IMR-90 (cell line): ENCODE results near the gene TMEM271. TPM values are rescaled to one million over a fixed set of nuclear protein-coding genes. Genes with fewer than 3 reads are reported as not detected.

Experiments
- ATAC-seq: fragments of 200-7000 bp; cut with Tn5 transposase; 2 replicates; pipeline ENCODE4 v1.9.1; 2020; ENCODE audit warnings: low read depth, mild to moderate bottlenecking, moderate library complexity
- BruUV-seq: library from RNA; stranded (reverse); fragments of 400-500 nt; replicated peaks from 2 replicates; lab custom pipeline; 2021; lab: Mats Ljungman, UMichigan
- CTCF ChIA-PET: fragments of 300-600 bp; formaldehyde crosslinking; extraction: SDS; loops from one replicate; lab custom pipeline; 2021; ENCODE audit warnings: antibody characterized with exemption; lab: Yijun Ruan, JAX
- POLR2A ChIA-PET: fragments of 300-600 bp; sonication (Branson Sonifier 250); formaldehyde crosslinking; loops from one replicate; lab custom pipeline; 2022; ENCODE audit warnings: antibody characterized with exemption; ENCODE audit not compliant: unreplicated experiment; lab: Charles Lee
- DNase-seq: peaks from one replicate; pipeline ENCODE4 v3.0.0; 2013
- H2AFZ ChIP-seq: replicated peaks from 2 replicates; pipeline ENCODE3; 2013; ENCODE audit warnings: low read length, mild to moderate bottlenecking; ENCODE audit not compliant: poor library complexity
- H2AK5ac ChIP-seq: 2 replicates; pipeline ENCODE4 v1.6.1; 2013; ENCODE audit warnings: low read depth, low read length, inconsistent platforms
- H2AK9ac ChIP-seq: replicated peaks from 2 replicates; pipeline ENCODE3; 2013; ENCODE audit warnings: mild to moderate bottlenecking, low read depth, low read length, moderate library complexity; ENCODE audit not compliant: poor library complexity
- H2BK120ac ChIP-seq: 2 replicates; pipeline ENCODE4 v1.6.1; 2013; ENCODE audit warnings: low read depth, low read length, inconsistent platforms
- H2BK15ac ChIP-seq: 3 replicates; pipeline ENCODE4 v1.6.1; 2013; ENCODE audit warnings: low read depth, low read length, inconsistent platforms
- H2BK20ac ChIP-seq: 2 replicates; pipeline ENCODE4 v1.6.1; 2013; ENCODE audit warnings: low read depth, mild to moderate bottlenecking, inconsistent platforms, low read length, moderate library complexity
- H2BK5ac ChIP-seq: 2 replicates; pipeline ENCODE4 v1.6.1; 2013; ENCODE audit warnings: mild to moderate bottlenecking, low read depth, low read length, inconsistent platforms; ENCODE audit not compliant: poor library complexity, severe bottlenecking
- H3K14ac ChIP-seq: replicated peaks from 2 replicates; pipeline ENCODE4 v1.6.1; 2013; ENCODE audit warnings: low read depth, low read length, inconsistent platforms
- H3K18ac ChIP-seq: 2 replicates; pipeline ENCODE4 v1.6.1; 2013; ENCODE audit warnings: low read depth, low read length, control low read depth
- H3K23ac ChIP-seq: 2 replicates; pipeline ENCODE4 v1.6.1; 2013; ENCODE audit warnings: low read depth, low read length, inconsistent platforms
- H3K27ac ChIP-seq: 2 replicates; pipeline ENCODE4 v1.5.1; 2013; ENCODE audit warnings: mild to moderate bottlenecking, control low read depth, low read length; ENCODE audit not compliant: insufficient read depth
- H3K27me3 ChIP-seq: 2 replicates; pipeline ENCODE4 v1.6.1; 2013; ENCODE audit warnings: low read length; ENCODE audit not compliant: control insufficient read depth, insufficient read depth
- H3K36me3 ChIP-seq: 2 replicates; pipeline ENCODE4 v1.6.1; 2013; ENCODE audit warnings: low read length, mixed read lengths; ENCODE audit not compliant: control insufficient read depth, insufficient read depth
- H3K4ac ChIP-seq: 2 replicates; pipeline ENCODE4 v1.6.1; 2013; ENCODE audit warnings: low read depth, low read length, inconsistent platforms
- H3K4me1 ChIP-seq: 2 replicates; pipeline ENCODE4 v1.6.1; 2013; ENCODE audit warnings: low read length, mixed read lengths; ENCODE audit not compliant: control insufficient read depth, insufficient read depth
- H3K4me2 ChIP-seq: 2 replicates; pipeline ENCODE4 v1.6.1; 2013; ENCODE audit warnings: low read depth, mild to moderate bottlenecking, control low read depth, low read length, moderate library complexity
- H3K4me3 ChIP-seq: 2 replicates; pipeline ENCODE4 v1.5.1; 2013; ENCODE audit warnings: low read depth, mild to moderate bottlenecking, control low read depth, low read length, moderate library complexity; ENCODE audit not compliant: insufficient read depth
- H3K56ac ChIP-seq: 2 replicates; pipeline ENCODE4 v1.6.1; 2013; ENCODE audit warnings: low read length, inconsistent platforms; ENCODE audit not compliant: insufficient read depth; ENCODE audit errors: extremely low read depth
- H3K79me1 ChIP-seq, 2 experiments: 2 replicates each; pipeline ENCODE4 v1.6.1; 2013; ENCODE audit warnings: low read length in 2 of 2, inconsistent platforms in 1 of 2, low read depth in 1 of 2
- H3K9ac ChIP-seq: 2 replicates; pipeline ENCODE4 v1.6.1; 2013; ENCODE audit warnings: low read depth, low read length, control low read depth
- H3K9me1 ChIP-seq: 2 replicates; pipeline ENCODE4 v1.6.1; 2013; ENCODE audit warnings: low read length, inconsistent platforms; ENCODE audit not compliant: insufficient read depth
- H3K9me3 ChIP-seq: 2 replicates; pipeline ENCODE4 v1.6.1; 2013; ENCODE audit warnings: low read length; ENCODE audit not compliant: control insufficient read depth, insufficient read depth
- H4K20me1 ChIP-seq: 2 replicates; pipeline ENCODE4 v1.6.1; 2013; ENCODE audit warnings: low read length, inconsistent platforms; ENCODE audit not compliant: insufficient read depth
- H4K5ac ChIP-seq: 2 replicates; pipeline ENCODE4 v1.6.1; 2013; ENCODE audit warnings: mild to moderate bottlenecking, low read depth, low read length, control low read depth
- H4K8ac ChIP-seq, 2 experiments: 2 replicates each; pipeline ENCODE4 v1.6.1; 2013; ENCODE audit warnings: low read depth in 2 of 2, low read length in 2 of 2, control low read depth in 1 of 2, inconsistent platforms in 1 of 2
- H4K91ac ChIP-seq: 2 replicates; pipeline ENCODE4 v1.6.1; 2013; ENCODE audit warnings: low read depth, low read length, inconsistent platforms; ENCODE audit not compliant: insufficient read depth
- BHLHE40 ChIP-seq: fragments of 150-350 bp; IDR thresholded peaks from 2 replicates; pipeline ENCODE4 v1.6.1; 2016; ENCODE audit warnings: mild to moderate bottlenecking, low read depth, low read length
- CEBPB ChIP-seq: IDR thresholded peaks from 2 replicates; pipeline ENCODE4 v1.6.1; 2012; ENCODE audit warnings: low read depth, low read length, improper control_type of control experiment
- CHD1 ChIP-seq: IDR thresholded peaks from 2 replicates; pipeline ENCODE4 v1.6.1; 2012; ENCODE audit warnings: low read depth, low read length, improper control_type of control experiment
- FOS ChIP-seq: fragments of 150-350 bp; IDR thresholded peaks from 2 replicates; pipeline ENCODE4 v1.6.1; 2016; ENCODE audit warnings: low read depth, low read length
- MAFK ChIP-seq: IDR thresholded peaks from 2 replicates; pipeline ENCODE4 v1.6.1; 2012; ENCODE audit warnings: low read depth, low read length, improper control_type of control experiment
- MAZ ChIP-seq: IDR thresholded peaks from 2 replicates; pipeline ENCODE4 v1.6.1; 2012; ENCODE audit warnings: low read depth, mild to moderate bottlenecking, low read length, improper control_type of control experiment, moderate library complexity, borderline replicate concordance
- MXI1 ChIP-seq: IDR thresholded peaks from 2 replicates; pipeline ENCODE4 v1.6.1; 2012; ENCODE audit warnings: low read depth, mild to moderate bottlenecking, low read length, moderate library complexity, borderline replicate concordance
- NFE2L2 ChIP-seq: fragments of 150-350 bp; IDR thresholded peaks from 2 replicates; pipeline ENCODE4 v1.6.1; 2016; ENCODE audit warnings: low read depth, mild to moderate bottlenecking, low read length
- POLR2A ChIP-seq: IDR thresholded peaks from 2 replicates; pipeline ENCODE4 v1.6.1; 2012; ENCODE audit warnings: mild to moderate bottlenecking, low read depth, low read length
- RAD21 ChIP-seq: IDR thresholded peaks from 2 replicates; pipeline ENCODE4 v1.6.1; 2012; ENCODE audit warnings: low read length, improper control_type of control experiment
- RCOR1 ChIP-seq: IDR thresholded peaks from 2 replicates; pipeline ENCODE4 v1.6.1; 2012; ENCODE audit warnings: mild to moderate bottlenecking, low read length, improper control_type of control experiment; ENCODE audit not compliant: insufficient replicate concordance
- RFX5 ChIP-seq: IDR thresholded peaks from 2 replicates; pipeline ENCODE4 v1.8.0; 2012; ENCODE audit warnings: low read depth, mild to moderate bottlenecking, low read length, moderate library complexity
- SMC3 ChIP-seq: fragments of 150-350 bp; IDR thresholded peaks from 2 replicates; pipeline ENCODE4 v1.6.1; 2016; ENCODE audit warnings: low read depth, mild to moderate bottlenecking, antibody characterized with exemption, low read length, moderate library complexity
- USF2 ChIP-seq: fragments of 150-350 bp; IDR thresholded peaks from 2 replicates; pipeline ENCODE4 v1.6.1; 2017; ENCODE audit warnings: mild to moderate bottlenecking, antibody characterized with exemption, low read length, low read depth
- WGBS, 2 experiments: methylation state at CpG; one replicate each; pipeline versions ENCODE4 v1.1.5 to v1.1.7; 2013; ENCODE audit warnings: missing lambda C conversion rate in 2 of 2; ENCODE audit not compliant: insufficient read length in 1 of 2; ENCODE audit errors: extremely low coverage in 2 of 2; 5-methylcytosine and 5-hydroxymethylcytosine counted together
- dilution Hi-C: fragments of 300-500 bp; cut with HindIII; formaldehyde crosslinking; loops from one replicate; pipeline ENCODE4 v1.14.3; 2018; ENCODE audit warnings: low sequenced_read_pairs; ENCODE audit not compliant: unreplicated experiment
- in situ Hi-C: fragments of 300-500 bp; cut with MboI; formaldehyde crosslinking; loops from 3 replicates; pipeline ENCODE4 v1.14.3; 2019; ENCODE audit warnings: low sequenced_read_pairs, inconsistent platforms, mixed read lengths
- intact Hi-C: fragments of 100-400 bp; cut with micrococcal nuclease; formaldehyde crosslinking; loops from 2 replicates; pipeline ENCODE4 v1.10.0; 2022
- polyA plus RNA-seq, 3 experiments: library from polyadenylated mRNA; depleted of rRNA; stranded (reverse); fragments of >200 nt; gene quantifications; 2 replicates each; pipeline ENCODE4 v1.2.3, GENCODE V29; 2012; ENCODE audit warnings: low replicate concordance in 1 of 3
- total RNA-seq: library from RNA; depleted of rRNA; stranded (reverse); fragments of >200 nt; gene quantifications from 2 replicates; pipeline ENCODE4 v1.2.3, GENCODE V29; 2012
- TF ChIP-seq, protein P1 (sequence below): conservative IDR thresholded peaks from 2 replicates; pipeline ENCODE4 v1.5.1; 2012; ENCODE audit warnings: mild to moderate bottlenecking, low read depth, low read length, improper control_type of control experiment
- TF ChIP-seq, protein P2 (sequence below): fragments of 150-350 bp; IDR thresholded peaks from 2 replicates; pipeline ENCODE4 v1.6.1; 2016; ENCODE audit warnings: low read depth, mild to moderate bottlenecking, low read length, moderate library complexity, borderline replicate concordance

TMEM271 gene
- total and polyA plus RNA-seq, 2 of the 4 experiments (the other 2 are of a cell fraction): not detected

DNA sequence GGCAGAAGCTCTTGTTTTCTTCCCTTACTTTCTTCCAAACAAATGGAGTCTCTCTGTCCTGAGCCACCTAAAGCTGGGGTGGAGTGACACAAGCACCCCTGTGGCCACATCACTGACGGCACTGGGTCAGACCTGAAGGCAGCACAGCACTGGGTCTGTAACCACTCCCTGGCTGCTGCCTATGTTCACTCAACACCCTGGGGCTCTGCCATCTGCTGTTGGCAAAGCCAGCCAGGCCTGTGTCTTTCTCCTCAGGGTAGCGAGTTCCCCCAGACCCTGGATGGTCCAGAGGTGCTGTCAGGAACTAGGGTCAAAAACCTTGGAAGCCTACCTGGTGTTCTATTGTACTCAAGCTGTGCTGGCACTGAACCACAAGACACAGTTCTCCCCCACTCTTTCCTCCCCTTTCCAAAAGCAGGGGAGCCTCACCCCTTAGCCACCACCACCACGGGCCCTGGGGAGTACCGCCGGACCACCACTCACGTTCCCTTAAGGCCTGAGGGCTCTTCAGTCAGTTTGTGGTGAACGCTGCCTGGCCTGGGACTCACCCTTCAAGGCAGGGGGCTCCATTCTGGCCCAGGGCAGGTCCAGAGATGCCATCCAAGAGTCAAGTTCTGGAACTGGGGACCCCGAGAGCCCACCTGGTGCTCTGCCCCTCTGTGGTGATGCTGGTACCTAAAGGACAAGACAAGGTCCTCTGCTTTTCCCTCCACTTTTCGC is 31.5 kb downstream of the TMEM271 start:
- ChIA-PET POLR2A (no interaction called here), CTCF (no interaction called here)
- no peak overlapping the region for H3K9ac ChIP-seq
- ATAC-seq (no peak), DNase-seq (no peak)
- no TSS peak for BruUV-seq
- no peak overlapping the region for H2AK9ac ChIP-seq
- H3K79me1 ChIP-seq: no peaks in the 10 kb centered on the region
- no peak overlapping the region for H2AFZ ChIP-seq
- H3K27me3 ChIP-seq: no peaks in the 10 kb centered on the region
- H4K20me1 ChIP-seq: no peaks in the 10 kb centered on the region
- H2BK5ac ChIP-seq: no peak overlapping the region
- no peak overlapping the region for H2BK120ac ChIP-seq
- H3K9me3 ChIP-seq: no peaks in the 10 kb centered on the region
- intact Hi-C loops: no loop called here
- H4K5ac ChIP-seq: no peak overlapping the region
- dilution Hi-C loops: no loop called here
- H3K4me1 ChIP-seq: no peaks in the 10 kb centered on the region
- no peak overlapping the region for H3K56ac ChIP-seq
- no peak overlapping the region for H3K4ac ChIP-seq
- TF ChIP-seq MXI1 (no peak), USF2 (no peak), FOS (no peak), BHLHE40 (no peak), SMC3 (no peak), RCOR1 (no peak), NFE2L2 (no peak), CEBPB (no peak), CHD1 (no peak), MAZ (no peak), MAFK (no peak), RFX5 (no peak), RAD21 (no peak), POLR2A (no peak)
- TF ChIP-seq, protein P1, sequence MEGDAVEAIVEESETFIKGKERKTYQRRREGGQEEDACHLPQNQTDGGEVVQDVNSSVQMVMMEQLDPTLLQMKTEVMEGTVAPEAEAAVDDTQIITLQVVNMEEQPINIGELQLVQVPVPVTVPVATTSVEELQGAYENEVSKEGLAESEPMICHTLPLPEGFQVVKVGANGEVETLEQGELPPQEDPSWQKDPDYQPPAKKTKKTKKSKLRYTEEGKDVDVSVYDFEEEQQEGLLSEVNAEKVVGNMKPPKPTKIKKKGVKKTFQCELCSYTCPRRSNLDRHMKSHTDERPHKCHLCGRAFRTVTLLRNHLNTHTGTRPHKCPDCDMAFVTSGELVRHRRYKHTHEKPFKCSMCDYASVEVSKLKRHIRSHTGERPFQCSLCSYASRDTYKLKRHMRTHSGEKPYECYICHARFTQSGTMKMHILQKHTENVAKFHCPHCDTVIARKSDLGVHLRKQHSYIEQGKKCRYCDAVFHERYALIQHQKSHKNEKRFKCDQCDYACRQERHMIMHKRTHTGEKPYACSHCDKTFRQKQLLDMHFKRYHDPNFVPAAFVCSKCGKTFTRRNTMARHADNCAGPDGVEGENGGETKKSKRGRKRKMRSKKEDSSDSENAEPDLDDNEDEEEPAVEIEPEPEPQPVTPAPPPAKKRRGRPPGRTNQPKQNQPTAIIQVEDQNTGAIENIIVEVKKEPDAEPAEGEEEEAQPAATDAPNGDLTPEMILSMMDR: no peak
- TF ChIP-seq, protein P2, sequence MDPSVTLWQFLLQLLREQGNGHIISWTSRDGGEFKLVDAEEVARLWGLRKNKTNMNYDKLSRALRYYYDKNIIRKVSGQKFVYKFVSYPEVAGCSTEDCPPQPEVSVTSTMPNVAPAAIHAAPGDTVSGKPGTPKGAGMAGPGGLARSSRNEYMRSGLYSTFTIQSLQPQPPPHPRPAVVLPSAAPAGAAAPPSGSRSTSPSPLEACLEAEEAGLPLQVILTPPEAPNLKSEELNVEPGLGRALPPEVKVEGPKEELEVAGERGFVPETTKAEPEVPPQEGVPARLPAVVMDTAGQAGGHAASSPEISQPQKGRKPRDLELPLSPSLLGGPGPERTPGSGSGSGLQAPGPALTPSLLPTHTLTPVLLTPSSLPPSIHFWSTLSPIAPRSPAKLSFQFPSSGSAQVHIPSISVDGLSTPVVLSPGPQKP: no peak
- no peak overlapping the region for H3K14ac ChIP-seq
- H2BK20ac ChIP-seq: no peak overlapping the region
- no peak overlapping the region for H2BK15ac ChIP-seq
- H3K27ac ChIP-seq: no peak overlapping the region
- no peak overlapping the region for H3K23ac ChIP-seq
- 77% methylated on average over 2 of the region's 9 CpGs; no CpG with 5 or more reads in 1 of the 2 experiments for WGBS, 2 experiments
- no peak overlapping the region for H3K18ac ChIP-seq
- no peak overlapping the region for H4K91ac ChIP-seq
- no peaks in the 10 kb centered on the region for H3K36me3 ChIP-seq
- no peak overlapping the region for H3K4me3 ChIP-seq
- no peak overlapping the region for H2AK5ac ChIP-seq
- in situ Hi-C loops: no loop called here
- no peaks in the 10 kb centered on the region for H3K9me1 ChIP-seq
- H3K4me2 ChIP-seq: no peak overlapping the region
- H4K8ac ChIP-seq: no peak overlapping the region
